HG02642 (cell line): ENCODE measurements around the gene GRM7.

Experiments
- ATAC-seq: cut with Tn5 transposase; IDR thresholded peaks from one replicate; pipeline ENCODE4 v1.9.1; 2021; ENCODE audit warnings: mild to moderate bottlenecking; ENCODE audit not compliant: unreplicated experiment, poor library complexity

Gene GRM7

DNA sequence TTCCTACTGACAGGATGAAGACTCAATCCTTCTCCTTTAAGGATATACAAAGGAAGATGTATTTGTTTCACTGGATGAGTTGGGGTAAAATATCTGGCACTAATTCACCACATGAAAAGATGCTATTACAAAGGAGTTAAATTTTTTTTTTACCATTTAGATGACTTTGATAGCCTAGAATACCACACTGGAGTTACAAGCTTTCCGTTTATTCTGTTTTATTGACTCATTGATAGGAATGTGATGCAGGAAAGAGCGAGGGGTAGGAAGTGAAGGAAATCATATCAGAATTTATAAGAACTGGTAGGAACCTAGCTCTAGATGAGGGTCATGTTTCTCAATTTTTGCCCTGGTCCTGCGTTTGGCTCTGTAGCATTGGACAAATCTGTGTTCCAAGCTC is 427.2 kb downstream of the GRM7 start:
- ATAC-seq: no peak

DNA sequence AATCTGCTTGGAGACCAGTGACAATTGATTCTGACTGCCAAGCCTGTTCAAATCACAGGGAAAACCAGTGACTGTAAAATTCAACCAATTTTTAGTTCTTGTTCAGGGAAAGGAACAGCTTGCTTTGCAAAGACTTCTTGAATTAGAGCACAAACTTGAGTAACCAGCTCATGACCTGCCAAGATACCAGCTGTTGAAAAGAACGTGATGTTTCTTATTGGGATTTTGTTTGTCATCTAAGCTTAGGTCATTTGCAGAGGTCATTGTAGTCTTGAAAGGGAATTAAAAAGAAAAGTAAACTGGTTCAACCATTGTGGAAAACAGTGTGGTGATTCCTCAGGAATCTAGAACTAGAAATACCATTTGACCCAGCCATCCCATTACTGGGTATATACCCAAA is 428.2 kb downstream of the GRM7 start:
- no peak for ATAC-seq

DNA sequence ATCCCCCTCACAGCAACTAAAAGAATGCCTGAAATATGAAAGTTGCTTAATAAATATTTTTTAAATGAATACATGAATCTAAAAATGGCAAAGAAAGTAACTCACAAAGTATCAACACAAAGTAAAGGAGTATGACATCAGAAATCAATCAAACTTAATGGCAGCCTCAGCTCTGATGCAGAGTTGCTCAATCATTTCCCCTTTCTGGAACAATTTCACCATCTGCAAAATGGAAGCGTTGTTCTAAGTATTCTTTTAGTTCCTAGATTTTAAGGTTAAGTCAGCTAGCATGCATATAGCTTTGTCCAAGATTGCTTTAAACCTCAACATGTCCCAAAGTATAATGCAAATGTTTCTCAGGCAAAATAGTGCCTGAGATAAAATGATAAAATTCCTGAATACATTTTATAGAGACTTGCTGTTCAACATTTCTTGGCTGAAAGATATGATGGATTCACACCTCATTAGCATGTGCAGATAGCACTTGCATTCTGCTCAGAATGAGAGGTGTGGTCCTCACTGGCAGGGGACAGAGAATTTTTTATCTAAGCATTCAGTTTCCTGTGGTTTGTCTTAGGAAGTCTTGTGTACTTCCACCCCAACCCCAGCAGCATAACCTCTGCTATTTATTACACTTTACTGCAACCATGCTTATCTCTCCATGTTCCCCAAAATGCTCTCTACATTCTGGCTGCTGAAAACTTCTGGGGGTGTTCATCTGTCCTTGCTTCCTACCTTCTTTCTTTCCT is 429.3 kb downstream of the GRM7 start:
- no peak for ATAC-seq

DNA sequence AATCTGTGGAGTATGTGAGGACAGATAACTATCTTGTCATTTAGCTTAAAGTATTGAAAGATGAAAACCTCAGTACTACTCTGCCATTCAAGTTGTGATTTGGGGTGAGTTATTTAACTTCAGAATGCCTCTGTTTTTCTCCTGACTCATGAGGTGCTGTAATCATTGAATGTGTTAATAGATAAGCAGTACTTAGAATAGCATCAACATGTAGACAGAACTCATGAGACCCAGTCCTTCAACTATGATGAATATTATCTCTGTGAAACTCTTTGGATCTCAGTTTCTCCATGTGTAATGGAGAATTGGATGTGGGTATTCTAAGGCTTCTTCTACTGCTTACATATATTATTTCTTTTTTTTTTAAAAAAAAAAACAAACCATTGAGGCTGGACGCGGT is 431.4 kb downstream of the GRM7 start:
- no peak for ATAC-seq

DNA sequence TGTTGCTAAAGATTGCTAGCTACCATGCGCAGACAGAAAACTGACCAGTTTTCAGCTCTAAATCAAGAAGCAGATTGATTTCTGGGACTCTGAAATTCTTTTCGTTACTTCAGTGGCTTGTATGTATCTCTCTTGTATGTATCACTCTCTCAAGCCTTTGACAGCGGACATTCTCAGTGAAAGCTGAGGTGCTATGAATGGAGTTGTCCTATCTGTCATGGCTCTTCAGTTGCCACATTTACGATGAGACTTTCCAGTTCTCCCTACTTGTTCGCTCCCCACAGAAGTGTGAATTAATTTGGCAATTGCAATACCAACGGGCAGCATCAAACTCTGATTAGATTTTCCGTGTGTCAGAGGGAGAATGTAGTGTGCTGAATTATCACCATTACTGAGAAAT is 432.4 kb downstream of the GRM7 start:
- ATAC-seq: no peak

DNA sequence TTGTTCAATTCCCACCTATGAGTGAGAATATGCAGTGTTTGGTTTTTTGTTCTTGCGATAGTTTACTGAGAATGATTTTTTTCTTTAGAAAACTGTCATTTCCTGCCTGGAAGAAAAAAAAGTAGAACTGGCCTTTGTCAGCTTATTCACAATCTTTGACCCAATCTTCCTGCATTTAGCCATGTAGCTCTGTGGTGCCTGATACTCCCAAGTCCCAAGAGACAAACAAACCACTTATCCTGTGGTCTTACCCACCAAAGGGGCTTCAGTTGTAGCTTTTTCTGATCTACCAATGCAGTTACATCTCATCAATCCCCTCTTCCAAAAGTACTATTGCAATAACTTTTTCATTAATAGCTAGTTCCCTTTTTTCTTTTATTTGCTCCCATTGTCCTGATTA is 444.6 kb downstream of the GRM7 start:
- no peak for ATAC-seq

DNA sequence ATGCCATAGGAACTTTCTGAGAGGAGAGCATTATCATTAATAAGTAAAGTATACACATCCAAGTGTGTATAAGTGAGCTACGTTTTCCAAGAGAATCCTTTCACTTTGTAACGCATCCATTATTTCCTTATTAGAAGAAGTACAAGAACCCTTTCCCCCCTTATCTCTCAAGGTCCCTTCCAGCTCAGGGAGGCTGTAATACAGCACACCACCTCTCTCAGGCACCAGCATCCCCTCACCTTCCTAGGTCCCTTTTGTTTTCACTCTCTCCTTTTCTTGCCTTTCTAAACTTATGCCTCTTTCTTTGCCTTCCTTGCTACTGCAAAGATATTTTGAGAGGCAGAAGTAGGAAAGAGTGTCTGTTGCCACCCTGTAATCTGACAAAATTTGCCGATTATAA is 446.0 kb downstream of the GRM7 start:
- ATAC-seq: no peak

DNA sequence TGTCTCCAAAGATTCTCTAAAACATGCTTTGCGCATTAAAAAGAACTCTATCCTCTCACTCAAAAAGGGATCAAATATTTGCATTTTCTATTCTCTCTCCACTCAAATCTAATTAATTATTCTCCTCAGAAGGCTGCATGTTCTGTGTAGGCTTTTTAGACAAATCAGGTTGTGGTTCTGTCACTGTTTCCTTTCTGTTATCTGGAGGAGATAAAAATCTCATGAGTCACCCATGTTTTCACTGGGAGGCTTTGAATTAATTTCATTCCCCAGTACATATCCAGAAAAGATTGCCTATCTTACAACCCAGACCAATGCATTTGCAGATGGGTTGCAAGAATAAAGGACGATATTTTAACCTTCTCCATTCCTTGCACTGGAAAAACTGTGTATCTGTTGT is 446.5 kb downstream of the GRM7 start:
- no peak for ATAC-seq

DNA sequence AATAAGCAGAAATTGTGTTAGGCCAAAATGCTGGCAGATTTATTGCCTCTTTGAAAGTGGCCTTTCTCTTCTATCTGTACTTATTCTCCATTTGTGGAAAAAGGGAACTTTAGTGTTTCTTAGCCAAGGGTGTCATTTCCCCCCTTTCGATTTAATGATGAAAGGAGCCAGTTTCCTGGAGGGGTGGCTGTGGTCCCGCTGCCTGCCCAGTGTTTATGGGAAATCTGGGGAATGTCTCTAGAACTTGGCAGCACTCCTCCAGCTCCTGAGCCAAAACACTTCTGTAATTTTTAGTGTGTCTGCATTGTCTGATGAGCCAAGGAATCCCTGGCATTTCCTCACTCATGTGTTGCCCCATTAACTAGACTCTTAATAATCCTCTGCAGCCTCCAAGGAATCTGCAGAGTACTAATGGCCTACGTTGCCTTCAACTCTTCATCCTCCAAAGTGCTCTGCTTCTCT is 448.8 kb downstream of the GRM7 start:
- no peak for ATAC-seq

DNA sequence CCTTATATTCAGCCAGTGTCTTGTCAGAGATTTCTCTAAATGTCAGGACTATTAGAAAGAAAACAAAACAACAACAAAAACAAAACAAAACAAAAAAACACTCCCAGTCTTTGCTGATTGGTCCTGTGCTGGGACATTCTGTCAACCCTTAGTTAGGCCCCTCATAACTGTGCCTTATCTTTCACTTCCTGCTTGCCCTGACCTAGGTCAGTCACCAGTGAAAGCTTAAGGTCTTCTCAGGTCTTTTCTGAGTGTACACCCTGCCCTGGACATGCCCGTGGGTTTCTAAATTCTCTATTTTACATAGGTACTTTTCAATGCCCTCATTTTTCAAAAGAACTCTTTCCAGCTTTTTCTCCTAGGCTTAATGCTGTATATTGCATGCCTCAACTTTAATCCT is 454.1 kb downstream of the GRM7 start:
- no peak for ATAC-seq

DNA sequence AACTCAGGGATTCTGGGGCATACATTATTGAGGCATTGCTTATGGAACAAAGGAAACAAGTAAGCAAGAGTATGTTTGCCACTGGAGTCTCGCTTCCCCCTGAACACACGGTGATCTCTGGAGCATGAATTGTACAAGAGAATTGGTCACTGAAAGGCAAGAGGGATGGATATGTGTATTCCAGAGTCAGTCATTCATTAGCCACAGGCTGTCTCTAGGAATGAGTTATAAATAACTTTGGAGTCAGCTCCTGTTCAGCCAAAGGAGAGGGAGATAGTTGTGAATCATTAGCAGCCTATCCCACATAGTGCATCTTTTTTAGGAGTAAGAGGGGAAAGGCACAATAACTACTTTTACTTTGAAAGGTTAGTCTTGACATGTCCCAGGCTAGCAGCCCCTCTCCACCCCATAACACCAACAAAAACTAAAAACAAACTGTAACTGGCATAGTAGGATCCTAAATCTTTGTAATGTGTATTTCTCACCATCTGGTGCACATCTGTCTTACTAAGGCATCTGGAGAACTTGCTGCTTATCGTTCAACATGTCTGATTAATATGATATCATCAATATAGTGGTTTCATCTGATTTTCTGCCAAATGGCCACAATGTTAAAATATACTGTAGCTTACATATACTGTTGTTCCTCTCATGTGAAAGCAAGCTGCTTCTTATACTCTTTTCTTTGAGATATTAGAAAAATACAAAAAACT is 462.2 kb downstream of the GRM7 start:
- no peak for ATAC-seq

DNA sequence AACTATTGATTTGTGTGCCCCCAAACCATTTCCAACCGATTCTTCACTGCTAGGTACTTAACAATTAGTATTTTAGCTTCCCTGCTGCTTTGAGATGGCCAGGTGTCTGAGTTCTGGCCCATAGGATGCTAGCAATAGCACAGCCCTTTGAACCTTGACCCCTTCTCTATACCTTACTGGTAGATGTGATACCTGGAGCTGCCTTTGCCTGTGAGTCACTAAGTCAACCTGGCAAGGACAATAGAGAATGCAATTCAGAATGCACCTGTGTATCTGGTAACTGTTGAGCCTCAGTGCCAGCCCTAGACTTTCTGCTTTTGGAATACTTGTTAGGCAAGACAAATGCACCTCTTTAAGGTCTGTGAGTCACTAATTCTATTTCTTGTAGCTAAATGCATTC is 467.4 kb downstream of the GRM7 start:
- no peak for ATAC-seq

DNA sequence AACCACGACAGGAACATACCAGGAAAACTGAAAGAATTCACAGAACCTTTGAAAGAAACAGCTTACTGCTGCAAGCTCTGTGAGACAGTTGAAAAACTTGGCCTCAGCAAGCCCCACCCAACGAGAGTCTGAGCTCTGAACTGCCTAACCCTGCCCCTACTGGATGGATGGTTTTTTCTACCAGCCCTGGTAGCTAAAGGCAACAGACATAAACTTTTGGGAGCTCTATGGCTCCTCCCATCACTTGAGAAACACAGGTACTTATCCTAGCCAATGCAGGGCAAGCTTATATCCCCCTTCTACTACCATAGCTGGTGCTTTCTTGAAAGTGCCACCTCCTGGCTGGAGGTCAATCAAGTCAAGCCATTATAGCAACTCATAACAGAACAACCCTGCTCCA is 471.8 kb downstream of the GRM7 start:
- no peak for ATAC-seq

DNA sequence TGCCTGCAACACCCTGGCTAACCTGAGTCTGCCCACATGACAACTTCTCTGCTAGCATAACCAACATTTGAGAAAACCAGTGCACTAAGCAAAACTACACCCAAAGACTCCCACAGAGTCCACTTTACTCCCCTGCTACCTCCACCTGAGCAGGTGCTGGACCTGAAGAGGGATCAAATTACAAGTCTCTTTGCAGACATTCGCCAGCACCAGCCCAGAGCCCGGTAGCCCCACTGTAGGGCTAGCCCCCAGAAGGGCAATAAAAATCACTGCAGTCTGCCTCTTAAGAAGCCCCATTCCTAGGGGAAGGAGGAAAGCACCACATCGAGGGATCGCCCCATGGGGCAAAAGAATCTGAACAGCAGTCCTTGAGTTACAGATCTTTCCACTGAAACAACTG is 472.2 kb downstream of the GRM7 start:
- ATAC-seq: no peak

DNA sequence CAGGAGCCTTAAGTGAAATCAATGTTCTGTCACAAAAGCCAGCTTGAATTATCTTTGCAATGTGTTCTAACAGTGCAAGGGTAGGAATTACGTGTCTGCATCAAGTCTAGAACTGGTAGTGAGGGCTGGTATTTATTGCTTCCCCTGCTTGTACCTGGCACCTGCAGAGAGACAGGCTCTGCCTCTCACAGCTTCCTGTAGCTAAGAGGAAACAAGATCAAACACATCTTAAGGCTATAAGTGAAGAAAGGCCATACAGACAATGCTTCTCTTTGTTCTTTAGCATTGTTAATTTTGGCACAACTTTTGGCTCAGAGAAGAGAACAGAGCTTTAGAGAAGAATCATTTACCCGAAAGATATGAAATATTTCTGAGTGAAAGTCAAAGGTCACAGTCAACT is 479.9 kb downstream of the GRM7 start:
- no peak for ATAC-seq

DNA sequence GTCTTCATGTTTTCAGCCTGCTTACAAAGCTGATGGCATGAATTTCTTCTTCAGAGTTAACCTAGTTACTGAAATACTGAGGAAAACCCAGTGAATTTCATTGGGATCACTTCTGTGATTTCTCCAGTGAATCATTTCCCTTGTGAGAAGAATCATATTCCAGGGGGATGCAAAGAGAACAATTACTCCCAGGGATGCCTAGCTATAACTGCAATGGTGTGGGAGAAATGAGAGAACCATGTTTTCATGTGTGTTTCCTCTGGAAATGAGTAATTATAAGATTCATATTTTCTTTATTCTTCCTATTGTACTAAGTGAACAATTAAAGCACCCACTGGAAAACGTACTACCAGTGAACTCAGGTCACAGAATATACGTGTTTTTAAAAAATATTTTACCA is 485.4 kb downstream of the GRM7 start:
- ATAC-seq: no peak

DNA sequence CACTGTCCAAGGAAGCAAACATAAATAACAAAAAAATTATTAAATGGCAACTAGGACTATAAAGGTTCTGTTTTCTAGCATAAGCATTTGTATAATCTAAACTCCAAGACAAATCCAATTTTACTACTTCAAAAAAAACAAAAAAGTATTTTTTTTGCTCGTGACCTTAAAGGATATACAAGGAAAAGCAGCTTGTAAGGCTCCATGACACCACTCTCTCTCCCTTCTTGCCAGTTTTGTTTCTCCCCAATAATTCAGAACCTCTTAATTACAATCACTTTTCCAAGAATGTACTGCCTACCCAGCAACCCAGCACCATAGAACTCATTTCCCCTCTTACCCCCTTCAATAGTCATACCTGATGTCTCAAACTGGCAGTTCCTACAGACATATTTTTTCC is 496.2 kb downstream of the GRM7 start:
- ATAC-seq: no peak

DNA sequence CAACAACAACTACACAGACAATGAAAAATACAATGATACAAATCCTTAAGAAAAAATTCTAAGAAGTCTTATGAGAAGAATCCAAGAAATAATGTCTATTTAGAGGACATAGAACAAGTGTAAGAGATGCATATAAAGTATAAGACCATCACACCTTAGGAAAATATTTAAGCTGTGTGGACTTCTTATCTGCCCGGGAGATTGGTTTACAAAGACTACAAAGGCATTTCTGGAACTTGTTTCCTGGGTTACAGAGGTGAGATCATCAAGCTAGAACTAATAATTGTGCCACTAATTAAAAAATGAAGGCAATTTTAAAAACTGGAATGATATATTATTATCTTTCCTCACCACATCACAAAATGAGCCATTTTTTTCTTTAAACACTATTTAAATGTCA is 507.1 kb downstream of the GRM7 start:
- no peak for ATAC-seq

DNA sequence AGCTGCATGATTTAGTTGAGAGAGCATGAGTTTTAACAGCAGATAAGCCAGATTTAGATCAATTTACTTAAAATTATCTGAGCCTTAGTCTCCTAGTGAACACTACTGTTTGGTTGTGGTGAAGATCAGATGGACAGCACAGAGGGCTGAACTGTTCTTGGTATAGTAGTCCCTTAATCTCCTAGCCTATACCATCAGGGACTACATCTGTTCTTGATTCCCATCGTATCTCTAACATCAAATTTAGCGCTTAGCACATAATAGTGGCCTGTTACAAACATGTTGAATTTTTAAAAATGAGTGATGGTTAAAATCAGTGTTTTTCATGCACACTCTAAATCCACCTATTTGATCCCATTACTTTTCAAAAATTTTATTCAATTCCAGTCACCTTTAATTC is 507.7 kb downstream of the GRM7 start:
- no peak for ATAC-seq

DNA sequence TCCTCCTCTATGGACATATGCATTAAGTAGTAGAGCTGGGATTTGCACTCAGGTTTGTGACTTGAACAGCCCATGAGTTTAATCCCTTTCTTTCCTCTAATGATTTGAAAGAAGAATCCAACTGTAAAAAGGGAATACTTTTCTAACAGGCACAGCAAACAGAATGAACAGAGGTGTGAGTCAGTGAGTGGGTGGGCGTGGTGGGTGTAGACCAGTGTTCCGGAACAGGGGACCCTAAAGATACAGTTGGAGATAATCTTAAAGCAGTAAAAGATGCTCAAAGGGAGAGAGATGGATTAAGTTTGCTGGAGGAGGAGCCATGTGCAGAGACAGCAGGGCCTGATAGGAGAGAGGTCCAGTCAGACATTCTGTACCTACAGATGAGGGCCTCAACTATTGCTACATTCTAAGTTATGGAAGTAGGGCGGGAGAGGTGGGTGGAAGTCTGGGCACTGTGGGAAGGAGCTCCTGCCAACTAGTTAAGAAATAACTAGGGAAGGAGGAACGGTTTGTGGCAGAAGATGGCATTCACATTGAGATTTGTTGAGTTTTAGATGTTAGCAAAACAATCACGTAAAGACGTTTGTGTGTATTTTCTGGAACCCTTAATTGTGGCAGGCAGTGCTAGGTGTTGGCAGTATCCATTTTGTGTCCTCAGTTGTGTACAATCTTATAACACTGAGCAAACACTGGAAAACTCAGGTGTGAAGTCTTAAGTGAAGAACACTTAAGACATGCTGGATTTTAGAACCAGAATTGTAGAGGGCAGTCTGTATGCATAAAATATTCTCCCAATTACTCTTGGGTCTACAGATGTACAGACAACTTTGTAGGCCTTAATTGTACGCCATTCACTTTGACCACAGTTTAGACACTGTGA is 511.0 kb downstream of the GRM7 start:
- no peak for ATAC-seq

DNA sequence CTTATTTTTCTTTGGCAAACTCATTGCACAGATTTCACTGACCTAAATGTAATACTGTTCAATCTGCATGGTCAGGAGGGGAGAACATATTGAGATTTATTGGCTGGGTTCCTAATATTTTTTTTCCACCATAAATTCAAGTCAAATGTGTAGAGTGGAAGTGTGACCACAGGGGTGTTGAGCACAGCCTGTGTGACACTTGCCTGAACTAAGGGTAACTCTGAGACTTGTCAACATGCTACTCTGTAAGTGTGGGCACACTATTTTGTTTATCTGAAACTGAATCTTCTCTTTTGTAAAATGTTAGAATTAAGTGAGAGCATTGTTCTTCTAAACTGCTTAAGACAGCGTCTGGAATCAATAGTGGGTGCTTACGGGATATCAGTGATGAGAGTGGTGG is 516.2 kb downstream of the GRM7 start:
- ATAC-seq: no peak
